ACC112 (cell line): Measurements from ENCODE around the gene TMEM190.
A peak's percentile ranks its signal among the peaks of the same experiment; 100 is the strongest.

Experiments
- H2AFZ ChIP-seq: fragments of 200-600 bp; sonication (generic); one replicate; pipeline ENCODE4 v1.6.0; 2017; ENCODE audit warnings: antibody characterized with exemption, low read length; ENCODE audit not compliant: unreplicated experiment
- H3K27ac ChIP-seq: fragments of 200-600 bp; sonication (generic); 2 replicates; pipeline ENCODE4 v1.5.1; 2014; ENCODE audit warnings: low read depth, mild to moderate bottlenecking, antibody characterized with exemption, low read length, moderate library complexity
- H3K27me3 ChIP-seq: fragments of 200-600 bp; sonication (generic); 2 replicates; pipeline ENCODE4 v1.6.1; 2014; ENCODE audit warnings: mild to moderate bottlenecking, antibody characterized with exemption, low read length, moderate library complexity, mixed read lengths; ENCODE audit not compliant: insufficient read depth
- H3K36me3 ChIP-seq: fragments of 200-600 bp; sonication (generic); 2 replicates; pipeline ENCODE4 v1.6.1; 2016; ENCODE audit warnings: mild to moderate bottlenecking, antibody characterized with exemption, low read length, moderate library complexity, mixed read lengths; ENCODE audit not compliant: insufficient read depth
- H3K4me1 ChIP-seq: fragments of 200-600 bp; sonication (generic); one replicate; pipeline ENCODE4 v1.6.1; 2016; ENCODE audit warnings: low read length, mixed read lengths; ENCODE audit not compliant: insufficient read depth, unreplicated experiment, control insufficient read depth
- H3K4me3 ChIP-seq: fragments of 200-600 bp; sonication (generic); 2 replicates; pipeline ENCODE4 v1.5.1; 2014; ENCODE audit warnings: mild to moderate bottlenecking, low read depth, low read length
- H3K79me2 ChIP-seq: fragments of 200-600 bp; sonication (generic); one replicate; pipeline ENCODE4 v1.6.0; 2016; ENCODE audit warnings: low read length; ENCODE audit not compliant: control insufficient read depth, unreplicated experiment, insufficient read depth

Gene TMEM190

DNA sequence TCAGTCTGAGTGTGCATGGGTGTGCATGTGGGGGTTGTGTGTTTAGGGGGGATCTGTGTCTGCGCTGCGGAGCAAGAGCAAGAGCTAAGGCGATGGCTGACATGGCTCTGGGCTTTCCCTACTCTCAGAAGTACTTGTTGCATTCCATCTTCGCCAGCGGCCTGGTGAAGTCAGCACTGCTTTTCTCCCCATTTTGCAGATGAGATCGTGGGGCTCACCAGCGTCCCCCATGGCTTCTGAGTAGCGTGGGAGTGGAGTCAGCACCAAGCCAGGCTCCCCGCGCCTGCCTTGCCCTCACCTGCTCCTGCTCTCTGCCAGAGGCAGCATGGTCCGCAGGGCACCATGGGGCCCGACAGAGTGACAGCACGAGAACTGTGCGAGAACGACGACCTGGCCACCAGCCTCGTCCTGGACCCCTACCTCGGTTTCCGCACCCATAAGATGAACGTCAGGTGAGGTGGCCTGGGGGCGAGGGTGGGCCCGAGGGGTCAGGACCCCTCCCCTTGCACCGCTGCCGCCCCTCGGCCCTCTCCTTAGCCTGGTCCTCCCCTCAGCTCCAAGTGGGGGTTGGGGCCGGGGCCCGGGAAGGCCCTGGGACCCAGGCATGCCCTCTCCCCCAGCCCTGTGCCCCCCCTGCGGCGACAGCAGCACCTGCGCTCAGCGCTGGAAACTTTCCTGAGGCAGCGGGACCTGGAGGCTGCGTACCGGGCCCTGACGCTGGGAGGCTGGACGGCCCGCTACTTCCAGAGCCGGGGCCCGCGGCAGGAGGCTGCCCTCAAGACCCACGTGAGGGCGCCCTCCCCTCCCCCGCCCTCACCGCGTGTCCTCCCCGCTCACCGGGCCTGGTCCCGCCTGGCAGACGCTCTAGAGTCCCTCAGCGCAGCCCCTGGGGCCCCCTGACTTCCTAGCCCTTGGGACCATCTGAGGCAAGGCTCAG, 34.8 kb upstream of the TMEM190 start:
- H3K36me3 ChIP-seq = no peaks in the 10 kb centered on the region
- H3K4me3 ChIP-seq = peak overlapping the region; percentile 84; the same call in 1 of the 2 replicates
- no peaks in the 10 kb centered on the region for H3K27me3 ChIP-seq
- peaks cover 3% of the 10 kb centered on the region for H3K4me1 ChIP-seq
- H3K27ac ChIP-seq = no peak overlapping the region
- no peak overlapping the region for H2AFZ ChIP-seq
- H3K79me2 ChIP-seq = no peaks in the 10 kb centered on the region

DNA sequence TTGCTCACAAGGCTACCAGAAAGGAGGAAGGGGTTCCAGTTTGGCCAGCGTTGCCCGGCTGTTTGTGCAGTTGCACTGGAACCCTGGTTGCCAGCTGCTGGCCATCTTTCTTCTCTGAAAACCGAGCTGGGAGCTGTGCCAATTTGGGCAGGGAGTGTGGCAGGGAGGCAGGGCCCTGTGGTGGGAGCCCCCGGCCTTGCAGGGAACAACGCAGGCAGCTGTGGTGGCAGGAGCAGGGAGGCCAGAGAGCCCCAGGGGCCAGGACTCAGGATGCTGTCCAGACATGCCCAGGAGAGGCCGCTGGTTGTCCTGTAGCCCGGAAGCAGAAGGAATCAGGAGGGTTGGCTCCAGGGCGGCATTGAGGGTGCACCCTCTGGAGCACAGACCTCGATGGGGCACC, 32.2 kb upstream of the TMEM190 start:
- H3K79me2 ChIP-seq = no peaks in the 10 kb centered on the region
- H3K27me3 ChIP-seq = no peaks in the 10 kb centered on the region
- H3K4me1 ChIP-seq = no peaks in the 10 kb centered on the region
- H3K4me3 ChIP-seq = no peak overlapping the region
- no peaks in the 10 kb centered on the region for H3K36me3 ChIP-seq
- no peak overlapping the region for H2AFZ ChIP-seq
- no peak overlapping the region for H3K27ac ChIP-seq

- Histone ChIP-seq H3K27ac (no peak overlapping the region), H3K4me1 (no peaks in the 10 kb centered on the region), H3K36me3 (no peaks in the 10 kb centered on the region), H3K4me3 (no peak overlapping the region), H3K27me3 (no peaks in the 10 kb centered on the region), H3K79me2 (no peaks in the 10 kb centered on the region), H2AFZ (no peak overlapping the region)
These were observed 31.4 kb upstream of the TMEM190 start for GRCh38 chr19:55345101-55345817.

- H3K4me1 ChIP-seq = no peaks in the 10 kb centered on the region
- no peak overlapping the region for H3K27ac ChIP-seq
- H3K27me3 ChIP-seq = no peaks in the 10 kb centered on the region
- H3K4me3 ChIP-seq = no peak overlapping the region
- H2AFZ ChIP-seq = no peak overlapping the region
- no peaks in the 10 kb centered on the region for H3K79me2 ChIP-seq
- no peaks in the 10 kb centered on the region for H3K36me3 ChIP-seq
These were observed 30.6 kb upstream of the TMEM190 start for GRCh38 chr19:55345818-55346724.

GRCh38 chr19:55346725-55347441, 29.7 kb upstream of the TMEM190 start:
- H3K36me3 ChIP-seq = no peaks in the 10 kb centered on the region
- no peaks in the 10 kb centered on the region for H3K4me1 ChIP-seq
- H2AFZ ChIP-seq = no peak overlapping the region
- no peak overlapping the region for H3K4me3 ChIP-seq
- no peak overlapping the region for H3K27ac ChIP-seq
- H3K27me3 ChIP-seq = peaks cover 1% of the 10 kb centered on the region; the same call in 1 of the 2 replicates
- H3K79me2 ChIP-seq = no peaks in the 10 kb centered on the region

DNA sequence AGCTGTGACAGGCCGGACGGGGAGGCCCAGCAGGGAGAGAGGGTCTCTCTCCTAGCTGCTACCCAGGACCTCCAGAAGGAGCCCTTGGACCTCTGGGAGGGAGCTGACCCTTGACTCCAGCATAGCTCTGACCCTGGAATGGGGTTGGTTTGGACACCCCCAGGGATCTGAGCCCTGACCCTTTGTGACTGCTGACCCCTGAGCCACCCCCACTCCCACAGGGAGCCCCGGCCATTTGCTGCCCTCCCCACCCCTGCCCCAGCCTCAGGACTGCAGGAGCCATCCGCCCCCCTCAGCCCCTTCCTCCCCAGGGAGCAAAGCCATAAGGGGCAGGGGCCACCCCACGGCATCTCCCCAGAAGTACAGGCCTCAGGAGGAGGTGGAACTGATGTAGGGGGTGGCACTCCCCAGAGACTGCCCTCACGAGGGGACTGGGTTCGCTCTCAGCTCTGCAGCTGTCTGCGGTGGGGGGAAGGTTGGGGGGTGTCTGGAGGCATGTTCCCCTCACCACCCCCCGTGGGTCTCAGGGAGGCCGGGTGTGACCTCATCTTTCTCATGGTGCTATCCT, 29.1 kb upstream of the TMEM190 start:
- no peaks in the 10 kb centered on the region for H3K36me3 ChIP-seq
- H3K27ac ChIP-seq = no peak overlapping the region
- H3K79me2 ChIP-seq = no peaks in the 10 kb centered on the region

GRCh38 chr19:55348317-55349034, 28.1 kb upstream of the TMEM190 start:
- no peak overlapping the region for H3K27ac ChIP-seq
- no peak overlapping the region for H3K4me3 ChIP-seq
- H3K36me3 ChIP-seq = no peaks in the 10 kb centered on the region
- no peaks in the 10 kb centered on the region for H3K79me2 ChIP-seq
- no peak overlapping the region for H2AFZ ChIP-seq
- peaks cover 17% of the 10 kb centered on the region for H3K27me3 ChIP-seq
- H3K4me1 ChIP-seq = no peaks in the 10 kb centered on the region

More for the DNA sequence above, 29.1 kb upstream of the TMEM190 start:
- Histone ChIP-seq H3K4me1 (no peaks in the 10 kb centered on the region), H2AFZ (no peak overlapping the region), H3K4me3 (no peak overlapping the region), H3K27me3 (peaks cover 8% of the 10 kb centered on the region)

DNA sequence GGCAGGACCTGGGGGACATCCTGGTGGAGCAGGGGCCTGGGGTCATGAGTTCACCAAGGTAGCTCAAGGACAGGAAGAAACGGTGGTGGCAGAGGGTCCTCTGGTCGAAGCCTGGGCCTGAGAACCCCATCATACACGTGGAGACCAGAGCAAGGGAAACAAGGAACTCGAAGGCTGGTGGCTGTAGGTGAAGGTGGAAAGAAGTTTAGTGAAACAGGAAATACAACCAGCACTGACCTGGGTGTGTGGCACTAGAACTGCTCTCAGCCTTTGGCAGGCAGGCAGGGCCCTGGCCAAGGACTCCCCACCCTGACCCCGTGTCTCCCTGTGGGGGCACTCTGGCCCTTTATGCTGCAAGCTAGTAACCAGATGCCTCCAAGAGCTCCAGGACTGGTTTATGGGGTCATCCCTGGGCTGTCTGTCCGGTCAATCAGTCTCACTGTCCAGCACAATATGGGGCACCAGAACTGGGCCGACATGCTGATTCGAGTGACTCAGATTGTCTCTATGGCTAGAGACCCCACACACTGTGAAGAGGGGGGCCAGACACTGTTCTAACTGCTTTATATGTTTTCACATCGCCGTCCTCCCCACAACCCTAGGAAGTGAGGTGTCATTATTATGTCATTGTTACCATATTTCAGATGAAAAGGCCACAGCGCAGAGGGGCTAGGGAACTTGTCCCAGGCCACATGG, 25.9 kb upstream of the TMEM190 start:
- Histone ChIP-seq H3K4me1 (no peaks in the 10 kb centered on the region), H3K27me3 (peaks cover 35% of the 10 kb centered on the region), H3K27ac (no peak overlapping the region), H3K36me3 (no peaks in the 10 kb centered on the region), H3K79me2 (no peaks in the 10 kb centered on the region), H3K4me3 (no peak overlapping the region), H2AFZ (no peak overlapping the region)

GRCh38 chr19:55352040-55352439, 24.6 kb upstream of the TMEM190 start:
- Histone ChIP-seq H3K27ac (no peak overlapping the region), H3K4me3 (no peak overlapping the region), H3K36me3 (no peaks in the 10 kb centered on the region), H3K79me2 (no peaks in the 10 kb centered on the region), H2AFZ (no peak overlapping the region), H3K27me3 (peaks cover 35% of the 10 kb centered on the region), H3K4me1 (no peaks in the 10 kb centered on the region)
